HEK293T (cell line): ENCODE data around the gene SLC16A3.

Experiments used
- CTCF ChIA-PET: fragments of 350-600 bp; formaldehyde crosslinking; extraction: SDS; loops from one replicate; lab custom pipeline; 2021; ENCODE audit warnings: antibody characterized with exemption, inconsistent platforms; lab: Yijun Ruan, JAX
- POLR2A ChIA-PET: fragments of 350-600 bp; formaldehyde crosslinking; extraction: SDS; loops from one replicate; lab custom pipeline; 2020; ENCODE audit warnings: antibody characterized with exemption, inconsistent platforms; lab: Yijun Ruan, JAX
- DNase-seq: peaks from one replicate; pipeline ENCODE4 v3.0.0; 2012; ENCODE audit warnings: mixed read lengths; ENCODE audit errors: extremely low spot score
- ARNT ChIP-seq: fragments of 450-650 bp; IDR thresholded peaks from 2 replicates; pipeline ENCODE4 v1.6.1; 2017; ENCODE audit warnings: mild to moderate bottlenecking
- BHLHE40 ChIP-seq: fragments of 450-650 bp; IDR thresholded peaks from 2 replicates; pipeline ENCODE4 v1.6.1; 2016; ENCODE audit warnings: mild to moderate bottlenecking, moderate library complexity, borderline replicate concordance
- CTBP1 ChIP-seq: fragments of 450-650 bp; IDR thresholded peaks from 2 replicates; pipeline ENCODE4 v1.6.1; 2016; ENCODE audit warnings: borderline replicate concordance
- ELF4 ChIP-seq: fragments of 450-650 bp; IDR thresholded peaks from 2 replicates; pipeline ENCODE4 v1.6.1; 2017; ENCODE audit warnings: antibody characterized with exemption
- FOXA1 ChIP-seq: fragments of 450-650 bp; IDR thresholded peaks from 2 replicates; pipeline ENCODE4 v1.6.1; 2016; ENCODE audit warnings: mild to moderate bottlenecking
- FOXK2 ChIP-seq: fragments of 450-650 bp; IDR thresholded peaks from 2 replicates; pipeline ENCODE4 v1.6.1; 2016; ENCODE audit warnings: mild to moderate bottlenecking
- FOXM1 ChIP-seq: fragments of 450-650 bp; IDR thresholded peaks from 2 replicates; pipeline ENCODE4 v1.6.1; 2017; ENCODE audit warnings: mild to moderate bottlenecking, borderline replicate concordance
- HDGF ChIP-seq: fragments of 450-650 bp; IDR thresholded peaks from 2 replicates; pipeline ENCODE4 v1.6.1; 2017; ENCODE audit warnings: antibody characterized with exemption, borderline replicate concordance
- L3MBTL2 ChIP-seq: fragments of 450-650 bp; conservative IDR thresholded peaks from 2 replicates; pipeline ENCODE4 v1.6.1; 2016; ENCODE audit warnings: mild to moderate bottlenecking
- LEF1 ChIP-seq: fragments of 450-650 bp; IDR thresholded peaks from 2 replicates; pipeline ENCODE4 v1.6.1; 2017; ENCODE audit warnings: mild to moderate bottlenecking, borderline replicate concordance
- NFRKB ChIP-seq: fragments of 450-650 bp; IDR thresholded peaks from 2 replicates; pipeline ENCODE4 v1.6.1; 2016; ENCODE audit warnings: mild to moderate bottlenecking, moderate library complexity
- PKNOX1 ChIP-seq: fragments of 450-650 bp; IDR thresholded peaks from 2 replicates; pipeline ENCODE4 v1.6.1; 2016
- SP1 ChIP-seq: fragments of 450-650 bp; IDR thresholded peaks from 2 replicates; pipeline ENCODE4 v1.6.1; 2017
- SUZ12 ChIP-seq: fragments of 450-650 bp; IDR thresholded peaks from 2 replicates; pipeline ENCODE4 v1.6.1; 2016; ENCODE audit warnings: mild to moderate bottlenecking
- TARDBP ChIP-seq: fragments of 450-650 bp; IDR thresholded peaks from 2 replicates; pipeline ENCODE4 v1.6.1; 2016
- ZNF384 ChIP-seq: fragments of 450-650 bp; IDR thresholded peaks from 2 replicates; pipeline ENCODE4 v1.6.1; 2016

The SLC16A3 gene

GRCh38 chr17:82238472-82239201 lies 9.8 kb downstream of the SLC16A3 start:
- POLR2A ChIA-PET, result no interaction called here
- TF ChIP-seq PKNOX1 (no peak), FOXK2 (no peak), BHLHE40 (no peak), LEF1 (no peak), SP1 (no peak), L3MBTL2 (no peak), FOXM1 (no peak), HDGF (no peak), FOXA1 (no peak), SUZ12 (no peak), ZNF384 (no peak), TARDBP (no peak), CTBP1 (no peak), NFRKB (no peak), ELF4 (no peak), ARNT (no peak)
- DNase-seq, result no peak
- CTCF ChIA-PET, result interaction anchor here (0.7 kb wide), 1 partner anchor 10 kb away, joined by 3 read pairs; the partner anchor contains the start of gene SLC16A3

GRCh38 chr17:82239401-82239925 lies 10.6 kb downstream of the SLC16A3 start:
- DNase-seq, result no peak
- CTCF ChIA-PET, result interaction anchor here (0.6 kb wide), 1 partner anchor 116 kb away, joined by 3 read pairs; no protein-coding TSS in a partner anchor
- TF ChIP-seq HDGF (no peak), LEF1 (no peak), ARNT (no peak), BHLHE40 (no peak), SUZ12 (no peak), SP1 (no peak), PKNOX1 (no peak), ZNF384 (no peak), ELF4 (no peak), FOXA1 (no peak), TARDBP (no peak), CTBP1 (no peak), NFRKB (no peak), FOXK2 (no peak), FOXM1 (no peak), L3MBTL2 (no peak)
- POLR2A ChIA-PET, result no interaction called here

GRCh38 chr17:82239926-82240505 lies 11.2 kb downstream of the SLC16A3 start:
- CTCF ChIA-PET, result interaction anchor here (0.6 kb wide), 1 partner anchor 115 kb away, joined by 3 read pairs; no protein-coding TSS in a partner anchor
- TF ChIP-seq ARNT (no peak), FOXA1 (no peak), SP1 (no peak), TARDBP (no peak), FOXM1 (no peak), PKNOX1 (no peak), LEF1 (no peak), SUZ12 (no peak), ELF4 (no peak), CTBP1 (no peak), HDGF (no peak), NFRKB (no peak), L3MBTL2 (no peak), ZNF384 (no peak), FOXK2 (no peak)
- no peak for DNase-seq
- POLR2A ChIA-PET, result no interaction called here

GRCh38 chr17:82240506-82241182 lies 11.8 kb downstream of the SLC16A3 start:
- no peak for TF ChIP-seq CTBP1
- POLR2A ChIA-PET, result interaction anchor here (2.6 kb wide), 1 partner anchor 51 kb away, joined by 11 read pairs; no protein-coding TSS in a partner anchor
- DNase-seq, result no peak
- CTCF ChIA-PET, result no interaction called here

GRCh38 chr17:82241183-82241925 lies 12.5 kb downstream of the SLC16A3 start:
- TF ChIP-seq FOXA1 (no peak), CTBP1 (no peak), ELF4 (no peak), SP1 (no peak), FOXK2 (no peak), PKNOX1 (no peak), ARNT (no peak), ZNF384 (no peak), FOXM1 (no peak), L3MBTL2 (no peak), NFRKB (no peak), HDGF (no peak), BHLHE40 (no peak)
- CTCF ChIA-PET, result no interaction called here
- POLR2A ChIA-PET, result interaction anchor here (0.7 to 2.6 kb wide), 2 partner anchors 29 to 51 kb away, joined by 5 to 11 read pairs; partner anchors contain the start of gene CCDC57
- DNase-seq, result no peak
